Raji (cell line): ENCODE results near the gene LMF2.
A peak's percentile ranks its signal among the peaks of the same experiment; 100 is the strongest.

Experiments used
- POLR2A ChIP-seq: IDR thresholded peaks from 2 replicates; pipeline ENCODE4 v1.6.1; 2011; ENCODE audit warnings: low read depth, low read length, control low read depth; ENCODE audit not compliant: insufficient read depth

Gene LMF2

GRCh38 chr22:50519151-50519550, 11.6 kb upstream of the LMF2 start:
- TF ChIP-seq POLR2A = no peak

GRCh38 chr22:50518606-50519005, 11.1 kb upstream of the LMF2 start:
- TF ChIP-seq POLR2A = no peak

- no peak for TF ChIP-seq POLR2A
Observed at GRCh38 chr22:50517495-50518260, 10.2 kb upstream of the LMF2 start.

- TF ChIP-seq POLR2A = no peak
Observed at GRCh38 chr22:50516891-50517290, 9.4 kb upstream of the LMF2 start.

DNA sequence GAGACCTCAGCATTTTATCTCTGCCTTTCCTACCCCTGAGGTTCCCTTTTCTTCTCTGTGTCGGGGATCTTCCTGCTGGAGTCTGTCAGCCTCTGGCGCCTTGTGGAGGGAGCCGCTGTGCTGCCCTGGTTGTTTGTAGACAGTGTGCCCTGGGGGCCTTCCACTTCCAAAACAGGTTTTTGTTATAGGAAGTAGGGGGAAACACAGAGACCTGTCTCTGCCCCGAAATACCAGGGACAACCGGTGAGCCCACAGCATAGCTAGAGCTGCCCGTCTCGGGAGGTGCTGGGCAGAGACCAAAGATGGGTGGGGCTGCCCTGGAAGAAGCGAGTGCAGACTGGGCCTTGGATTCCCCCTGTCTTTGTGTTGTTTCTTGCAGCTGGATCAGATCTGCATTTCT, 8.6 kb upstream of the LMF2 start:
- TF ChIP-seq POLR2A = no peak

GRCh38 chr22:50513175-50513574, 5.7 kb upstream of the LMF2 start:
- TF ChIP-seq POLR2A = no peak

- TF ChIP-seq POLR2A = no peak
Observed at GRCh38 chr22:50508897-50509296, 1.4 kb upstream of the LMF2 start.

- peak; percentile 87 for TF ChIP-seq POLR2A
Observed at GRCh38 chr22:50507991-50508884, 736 bp upstream of the LMF2 start, which contains the start of gene NCAPH2. Gene NCAPH2, plus strand, starts transcription at chr22:50508224. Its CDS starts 114 bp downstream, at chr22:50508338.

DNA sequence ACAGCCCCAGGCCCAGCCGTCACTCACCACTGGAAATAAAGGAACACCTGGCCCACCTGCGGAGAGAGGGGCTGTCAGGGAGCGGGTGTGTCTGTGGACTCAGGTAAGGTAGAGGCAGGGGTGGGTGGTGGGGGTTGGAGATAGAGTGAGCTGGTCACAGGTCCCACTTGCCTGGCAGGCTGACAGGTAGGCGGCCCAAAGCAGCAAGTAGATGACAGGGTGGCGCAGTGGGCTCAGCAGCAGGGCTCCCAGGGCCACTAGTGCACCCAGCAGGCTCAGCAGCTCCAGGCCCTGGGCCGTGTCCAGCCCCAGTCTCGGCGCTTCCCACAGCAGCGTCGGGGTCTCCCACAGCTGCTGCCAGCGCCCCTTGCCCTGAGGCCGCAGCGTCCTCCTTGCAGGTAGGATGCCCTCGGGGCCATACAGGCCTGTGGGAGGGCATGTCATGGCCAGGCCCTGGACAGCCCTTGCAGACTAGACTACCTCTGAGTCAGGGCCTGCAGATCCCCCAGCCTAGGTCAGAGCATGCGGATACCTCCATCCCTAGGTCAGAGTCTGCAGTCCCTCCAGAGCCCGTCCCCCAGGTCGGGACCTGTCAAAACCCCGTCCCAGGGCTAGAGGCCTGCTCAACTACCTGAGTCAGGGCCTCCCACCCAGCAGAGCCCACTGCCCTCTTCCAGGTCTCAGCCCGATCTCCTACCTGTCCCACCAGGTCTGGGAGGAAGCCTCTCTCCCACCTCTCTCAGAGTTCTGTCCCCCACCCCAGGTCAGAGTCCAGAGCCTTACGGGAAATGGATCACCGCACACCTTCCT, 686 bp downstream of the LMF2 start:
- no peak for TF ChIP-seq POLR2A

- TF ChIP-seq POLR2A = no peak
Observed at GRCh38 chr22:50505776-50506610, 1.5 kb downstream of the LMF2 start.

DNA sequence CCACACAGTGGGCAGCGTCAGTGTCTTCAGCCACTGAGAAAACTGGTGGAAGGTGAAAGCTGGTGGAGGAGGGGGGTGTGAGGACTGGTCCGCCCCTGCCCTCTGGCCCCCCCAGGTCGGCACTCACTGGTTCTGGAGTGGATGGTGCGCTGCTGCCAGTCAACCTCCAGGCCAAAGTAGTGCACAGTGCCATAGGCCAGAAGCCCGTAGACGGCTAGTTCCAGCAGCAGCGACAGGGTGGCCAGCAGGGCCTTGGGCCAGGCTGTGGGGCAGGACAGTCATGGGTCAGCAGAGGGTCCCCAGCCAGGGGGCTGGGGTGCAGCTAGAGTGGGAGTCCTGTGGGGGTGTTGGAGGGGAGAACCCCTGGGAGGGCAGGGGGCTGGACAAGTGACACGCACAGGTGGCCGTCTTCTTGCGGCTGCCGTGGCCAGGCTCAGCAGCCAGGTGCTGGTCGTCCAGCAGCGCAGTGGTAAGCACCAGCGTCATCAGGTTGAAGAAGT, 2.2 kb downstream of the LMF2 start:
- TF ChIP-seq POLR2A = no peak

GRCh38 chr22:50504369-50505211, 2.9 kb downstream of the LMF2 start:
- no peak for TF ChIP-seq POLR2A

DNA sequence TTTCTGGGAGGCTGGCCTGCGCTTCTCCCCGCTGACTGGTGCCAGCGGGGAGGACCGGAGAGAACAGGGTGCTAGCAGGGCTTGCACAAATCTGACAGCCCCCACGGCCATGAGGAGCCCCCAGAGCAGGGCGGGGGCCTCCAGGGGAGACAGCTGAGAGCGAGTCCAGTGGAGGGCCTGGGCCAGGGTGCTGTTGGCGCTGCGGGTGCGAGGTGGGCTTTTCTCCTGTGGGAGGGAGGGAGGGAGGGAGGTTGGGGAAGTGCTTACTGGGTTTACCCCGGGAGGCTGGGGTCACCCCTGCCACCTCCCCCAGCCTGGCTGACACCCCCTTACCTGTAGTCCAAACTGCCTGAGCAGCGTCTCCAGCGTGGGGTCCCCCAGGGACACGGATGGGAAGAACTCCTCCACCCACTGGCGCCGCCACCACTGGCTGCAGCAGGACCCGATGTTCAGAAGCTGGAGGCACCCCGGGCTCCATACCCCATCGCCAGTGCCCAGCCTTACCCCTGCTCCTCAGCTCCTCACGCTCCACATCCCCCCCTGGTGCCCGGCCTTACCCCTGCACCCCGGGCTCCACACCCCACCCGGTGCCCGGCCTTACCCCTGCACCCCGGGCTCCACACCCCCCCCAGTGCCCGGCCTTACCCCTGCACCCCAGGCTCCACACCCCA, 3.9 kb downstream of the LMF2 start:
- TF ChIP-seq POLR2A = no peak
